Liver (tissue), 9 donors: ENCODE measurements around the gene PPA1. TPM values are rescaled to one million over a fixed set of nuclear protein-coding genes. Genes with fewer than 3 reads are reported as not detected.

Source experiments
- DNase-seq: peaks from one replicate; pipeline ENCODE4 v3.0.0-alpha.2; 2017; ENCODE audit warnings: low spot score
- H3K27ac ChIP-seq, 2 donors: one replicate each; pipeline ENCODE4 v1.7.0; 2013; ENCODE audit warnings: inconsistent platforms in 2 of 2, low read length in 2 of 2, control low read depth in 1 of 2, low read depth in 1 of 2, mild to moderate bottlenecking in 1 of 2
- H3K27me3 ChIP-seq, 4 donors: one replicate each; pipeline versions ENCODE4 v1.6.1 to v1.7.0; 2013; ENCODE audit warnings: low read length in 3 of 4, inconsistent platforms in 1 of 4, mild to moderate bottlenecking in 1 of 4, moderate library complexity in 1 of 4; ENCODE audit not compliant: control insufficient read depth in 4 of 4, insufficient read depth in 4 of 4
- H3K36me3 ChIP-seq, 4 donors: one replicate each; pipeline versions ENCODE4 v1.6.1 to v1.7.0; 2013; ENCODE audit warnings: low read length in 3 of 4, mild to moderate bottlenecking in 3 of 4, low read depth in 1 of 4, moderate library complexity in 1 of 4; ENCODE audit not compliant: control insufficient read depth in 4 of 4, insufficient read depth in 3 of 4
- H3K4me1 ChIP-seq, 4 donors: one replicate each; pipeline versions ENCODE4 v1.6.1 to v1.7.0; 2013; ENCODE audit warnings: low read length in 3 of 4, mild to moderate bottlenecking in 3 of 4, moderate library complexity in 1 of 4; ENCODE audit not compliant: control insufficient read depth in 4 of 4, insufficient read depth in 4 of 4
- H3K4me3 ChIP-seq, 3 donors: one replicate each; pipeline versions ENCODE4 v1.6.1 to v1.7.0; 2013; ENCODE audit warnings: low read length in 3 of 3, control low read depth in 1 of 3, low read depth in 1 of 3, mild to moderate bottlenecking in 1 of 3
- H3K9ac ChIP-seq, 2 donors: one replicate each; pipeline ENCODE4 v1.7.0; 2013; ENCODE audit warnings: low read length in 2 of 2, mild to moderate bottlenecking in 2 of 2, moderate library complexity in 2 of 2, control low read depth in 1 of 2, low read depth in 1 of 2
- H3K9me3 ChIP-seq, 4 donors: one replicate each; pipeline versions ENCODE4 v1.6.1 to v1.7.0; 2013; ENCODE audit warnings: low read length in 3 of 4; ENCODE audit not compliant: control insufficient read depth in 4 of 4
- CTCF ChIP-seq: fragments of 150-350 bp; IDR thresholded peaks from 2 replicates; pipeline ENCODE4 v1.5.1; 2017; ENCODE audit warnings: improper control_type of control experiment, low read depth, low read length; ENCODE audit not compliant: missing input control
- EGR1 ChIP-seq, 2 donors: IDR thresholded peaks; 2 replicates each; pipeline ENCODE4 v1.6.1; 2016 to 2018; ENCODE audit warnings: antibody characterized with exemption in 2 of 2, low read depth in 2 of 2
- FOXA1 ChIP-seq: IDR thresholded peaks from 2 replicates; pipeline ENCODE4 v1.6.1; 2016; ENCODE audit warnings: antibody characterized with exemption
- FOXA2 ChIP-seq: IDR thresholded peaks from 2 replicates; pipeline ENCODE4 v1.6.1; 2016; ENCODE audit warnings: antibody characterized with exemption
- GABPA ChIP-seq, 2 donors: IDR thresholded peaks in 1 of 2; conservative IDR thresholded peaks in 1 of 2; 2 replicates each; pipeline ENCODE4 v1.6.1; 2016; ENCODE audit warnings: antibody characterized with exemption in 2 of 2, mild to moderate bottlenecking in 1 of 2, moderate library complexity in 1 of 2
- HNF4A ChIP-seq, 2 donors: conservative IDR thresholded peaks; 2 replicates each; pipeline ENCODE4 v1.6.1; 2016; ENCODE audit warnings: antibody characterized with exemption in 2 of 2, mild to moderate bottlenecking in 2 of 2
- HNF4G ChIP-seq: IDR thresholded peaks from 2 replicates; pipeline ENCODE4 v1.6.1; 2016; ENCODE audit warnings: antibody characterized with exemption
- JUND ChIP-seq, 2 donors: IDR thresholded peaks; 2 replicates each; pipeline ENCODE4 v1.6.1; 2016; ENCODE audit warnings: antibody characterized with exemption in 2 of 2
- NR2F2 ChIP-seq: IDR thresholded peaks from 2 replicates; pipeline ENCODE4 v1.6.1; 2016; ENCODE audit warnings: antibody characterized with exemption
- RAD21 ChIP-seq, 2 donors: IDR thresholded peaks; 2 replicates each; pipeline ENCODE4 v1.6.1; 2016; ENCODE audit warnings: antibody characterized with exemption in 2 of 2, mild to moderate bottlenecking in 2 of 2
- REST ChIP-seq: IDR thresholded peaks from 2 replicates; pipeline ENCODE4 v1.6.1; 2016; ENCODE audit warnings: antibody characterized with exemption, mild to moderate bottlenecking
- RXRA ChIP-seq, 2 donors: IDR thresholded peaks; 2 replicates each; pipeline ENCODE4 v1.6.1; 2017 to 2018; ENCODE audit warnings: antibody characterized with exemption in 2 of 2, mild to moderate bottlenecking in 1 of 2
- SP1 ChIP-seq: IDR thresholded peaks from 2 replicates; pipeline ENCODE4 v1.6.1; 2018; ENCODE audit warnings: antibody characterized with exemption, mild to moderate bottlenecking
- TAF1 ChIP-seq: conservative IDR thresholded peaks from 2 replicates; pipeline ENCODE4 v1.6.1; 2016; ENCODE audit warnings: antibody characterized with exemption, mild to moderate bottlenecking
- YY1 ChIP-seq: IDR thresholded peaks from 2 replicates; pipeline ENCODE4 v1.6.1; 2016; ENCODE audit warnings: antibody characterized with exemption, mild to moderate bottlenecking
- ZBTB33 ChIP-seq: IDR thresholded peaks from 2 replicates; pipeline ENCODE4 v1.6.1; 2016; ENCODE audit warnings: antibody characterized with exemption
- WGBS: extraction: QIAGEN DNeasy Blood & Tissue Kit; methylation state at CpG from one replicate; pipeline ENCODE4 v1.1.7; 2013; 5-methylcytosine and 5-hydroxymethylcytosine counted together
- polyA plus RNA-seq, 2 donors: library from polyadenylated mRNA; stranded (reverse) in 1 of 2; unstranded in 1 of 2; fragments of 200-250 nt in 1 of 2; fragments of >200 nt in 1 of 2; fragmentation: Nextera tagmentation in 1 of 2; extraction: Ambion mirVana in 1 of 2; gene quantifications; one replicate each; pipeline versions ENCODE4 v1.2.1 to v1.2.3, GENCODE V29; 2013 to 2015
- total RNA-seq, 2 donors: library from RNA; depleted of rRNA; stranded (reverse); fragments of >200 nt; gene quantifications; one replicate each; pipeline ENCODE4 v1.2.3, GENCODE V29; 2014
- TF ChIP-seq, protein P1 (sequence below): IDR thresholded peaks from 2 replicates; pipeline ENCODE4 v1.6.1; 2016; ENCODE audit warnings: antibody characterized with exemption
- donor health status: healthy.
- donor health status: healthy.
- donor health status: healthy.
- donor health status: healthy.
- donor health status: healthy.

Gene PPA1
- 10 to 100 TPM; 91.1 to 92.0 TPM for total RNA-seq
- polyA plus RNA-seq, result 100 to 1,000 TPM; 107 to 111 TPM

DNA sequence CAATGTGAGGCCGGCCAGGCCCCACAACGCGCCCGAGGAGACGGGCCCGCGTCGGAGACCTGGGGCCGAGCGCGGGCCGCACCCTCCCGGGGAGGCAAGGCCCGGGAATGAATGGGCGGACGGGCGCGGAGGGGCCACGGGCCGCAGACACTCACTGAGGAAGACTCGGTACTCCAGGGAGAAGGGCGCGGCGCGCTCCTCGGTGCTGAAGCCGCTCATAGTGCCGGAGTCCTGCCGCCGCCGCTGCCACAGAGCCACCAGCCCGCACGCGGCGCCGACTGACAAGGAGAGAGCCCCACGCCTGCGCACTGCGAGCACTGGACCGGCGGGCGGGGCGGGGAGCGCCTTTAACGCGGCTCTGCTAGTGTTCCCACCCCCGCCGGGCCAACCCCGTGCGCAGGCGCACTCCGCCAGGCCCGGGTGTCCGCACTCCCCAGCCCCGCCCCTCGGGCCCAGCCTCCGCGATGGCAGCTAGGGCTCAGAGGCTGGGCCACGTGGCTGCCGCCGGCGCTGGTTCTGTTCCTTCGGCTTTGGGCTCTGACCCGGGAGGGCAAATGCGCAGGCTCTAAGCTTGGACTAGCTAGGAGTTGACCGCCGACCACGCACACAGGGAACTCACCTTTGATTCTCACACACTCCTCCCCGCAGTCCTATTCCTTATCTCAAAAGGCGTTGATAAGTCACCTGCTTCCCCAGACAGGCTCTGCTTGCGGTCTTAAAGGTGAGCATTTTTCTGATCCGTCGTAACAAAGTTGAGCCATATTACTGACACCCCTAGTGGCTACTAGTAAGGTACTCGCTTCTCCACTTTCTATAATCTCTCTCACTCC, at the start of gene PPA1:
PPA1 (minus strand) TSS at position 321 of the 830 bp plus-strand sequence; CDS start at position 219, 102 bp downstream.
- Histone ChIP-seq H3K27ac (peak within 1 kb of the TSS; percentile 74 to 92), H3K9ac (peak within 1 kb of the TSS; percentile 64 to 96), H3K4me1 (peaks cover 0 to 7% (median 3%) of the 10 kb centered on the region in 4 donors), H3K36me3 (peaks cover 1 to 9% (median 6%) of the 10 kb centered on the region in 4 donors), H3K4me3 (peak within 1 kb of the TSS; percentile 80 to 98 (median 81)), H3K27me3 (no peaks in the 10 kb centered on the region), H3K9me3 (no peaks in the 10 kb centered on the region)
- peak; percentile 99 for DNase-seq
- under 1% methylated on average over 74 of the region's 74 CpGs for WGBS
- TF ChIP-seq HNF4G, result no peak
- TF ChIP-seq EGR1 (IDR thresholded peaks at IDR 0.05; ENCODE audit: low read depth in 2 of 2), result peak in 1 of 2 donors; percentile 35
- TF ChIP-seq, protein P1, sequence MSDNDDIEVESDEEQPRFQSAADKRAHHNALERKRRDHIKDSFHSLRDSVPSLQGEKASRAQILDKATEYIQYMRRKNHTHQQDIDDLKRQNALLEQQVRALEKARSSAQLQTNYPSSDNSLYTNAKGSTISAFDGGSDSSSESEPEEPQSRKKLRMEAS, result peak; percentile 87
- no peak for TF ChIP-seq FOXA2
- TF ChIP-seq RXRA (IDR thresholded peaks at IDR 0.05), result peak; percentile 28 to 46
- TF ChIP-seq NR2F2, result no peak
- TF ChIP-seq REST, result peak; percentile 13
- TF ChIP-seq YY1, result peak; percentile 89
- peak; percentile 38 for TF ChIP-seq CTCF
- TF ChIP-seq FOXA1, result no peak
- TF ChIP-seq RAD21 (IDR thresholded peaks at IDR 0.05), result peak in 1 of 2 donors; percentile 27
- TF ChIP-seq ZBTB33, result no peak
- TF ChIP-seq HNF4A (conservative IDR thresholded peaks at IDR 0.05), result peak; percentile 72 to 78
- TF ChIP-seq JUND (IDR thresholded peaks at IDR 0.05), result no peak
- TF ChIP-seq TAF1, result peak; percentile 76
- peak; percentile 78 for TF ChIP-seq SP1
- TF ChIP-seq GABPA (IDR thresholded peaks at IDR 0.05 in 1 of 2, conservative IDR thresholded peaks at IDR 0.05 in 1 of 2), result no peak
